ENCODE measurements around the gene MPHOSPH6. TPM values are rescaled to one million over a fixed set of nuclear protein-coding genes. Genes with fewer than 3 reads are reported as not detected.

MPHOSPH6 gene
- total and polyA plus RNA-seq, 2 of the 13 experiments (the other 11 are each of a cell fraction or from before 2014, with no cell fraction given): 28.4 to 76.4 TPM

DNA sequence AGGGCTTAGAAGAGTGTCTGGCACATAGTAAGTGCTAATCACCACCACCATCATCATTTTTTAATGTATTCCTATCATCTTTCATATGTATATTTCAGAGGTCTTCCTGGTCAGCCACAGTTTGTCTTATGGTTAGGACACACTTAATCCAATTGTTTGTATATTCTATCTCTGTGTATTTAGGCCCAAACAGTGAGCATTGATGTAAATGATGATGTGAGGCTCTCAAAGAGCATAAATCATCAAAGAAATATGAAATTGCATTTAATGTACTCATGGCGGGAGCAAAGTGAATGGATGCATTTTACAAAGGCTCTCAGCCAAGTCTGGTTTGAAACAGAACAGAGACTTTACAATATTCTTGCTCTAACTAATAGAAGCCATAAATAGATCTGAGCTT, 24.1 kb upstream of the MPHOSPH6 start (continued):
- TF ChIP-seq, protein P1, sequence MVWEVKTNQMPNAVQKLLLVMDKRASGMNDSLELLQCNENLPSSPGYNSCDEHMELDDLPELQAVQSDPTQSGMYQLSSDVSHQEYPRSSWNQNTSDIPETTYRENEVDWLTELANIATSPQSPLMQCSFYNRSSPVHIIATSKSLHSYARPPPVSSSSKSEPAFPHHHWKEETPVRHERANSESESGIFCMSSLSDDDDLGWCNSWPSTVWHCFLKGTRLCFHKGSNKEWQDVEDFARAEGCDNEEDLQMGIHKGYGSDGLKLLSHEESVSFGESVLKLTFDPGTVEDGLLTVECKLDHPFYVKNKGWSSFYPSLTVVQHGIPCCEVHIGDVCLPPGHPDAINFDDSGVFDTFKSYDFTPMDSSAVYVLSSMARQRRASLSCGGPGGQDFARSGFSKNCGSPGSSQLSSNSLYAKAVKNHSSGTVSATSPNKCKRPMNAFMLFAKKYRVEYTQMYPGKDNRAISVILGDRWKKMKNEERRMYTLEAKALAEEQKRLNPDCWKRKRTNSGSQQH (CRISPR knock-in tag; IDR thresholded peaks at IDR 0.05; ENCODE audit: low read depth): no peak
- TF ChIP-seq, protein P2, sequence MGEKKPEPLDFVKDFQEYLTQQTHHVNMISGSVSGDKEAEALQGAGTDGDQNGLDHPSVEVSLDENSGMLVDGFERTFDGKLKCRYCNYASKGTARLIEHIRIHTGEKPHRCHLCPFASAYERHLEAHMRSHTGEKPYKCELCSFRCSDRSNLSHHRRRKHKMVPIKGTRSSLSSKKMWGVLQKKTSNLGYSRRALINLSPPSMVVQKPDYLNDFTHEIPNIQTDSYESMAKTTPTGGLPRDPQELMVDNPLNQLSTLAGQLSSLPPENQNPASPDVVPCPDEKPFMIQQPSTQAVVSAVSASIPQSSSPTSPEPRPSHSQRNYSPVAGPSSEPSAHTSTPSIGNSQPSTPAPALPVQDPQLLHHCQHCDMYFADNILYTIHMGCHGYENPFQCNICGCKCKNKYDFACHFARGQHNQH (CRISPR knock-in tag; IDR thresholded peaks at IDR 0.05): no peak
- TF ChIP-seq RAD21 (CRISPR knock-in tag; IDR thresholded peaks at IDR 0.05) (no peak), SRF (IDR thresholded peaks at IDR 0.05; ENCODE audit: low read depth, low read length) (no peak), TBX2 (CRISPR knock-in tag; IDR thresholded peaks at IDR 0.05; ENCODE audit: borderline replicate concordance) (no peak), U2AF2 (IDR thresholded peaks at IDR 0.05; ENCODE audit: low read depth, low read length) (no peak), ZNF788 (CRISPR knock-in tag; IDR thresholded peaks at IDR 0.05; ENCODE audit: borderline replicate concordance) (no peak)
- TF ChIP-seq, protein P3, sequence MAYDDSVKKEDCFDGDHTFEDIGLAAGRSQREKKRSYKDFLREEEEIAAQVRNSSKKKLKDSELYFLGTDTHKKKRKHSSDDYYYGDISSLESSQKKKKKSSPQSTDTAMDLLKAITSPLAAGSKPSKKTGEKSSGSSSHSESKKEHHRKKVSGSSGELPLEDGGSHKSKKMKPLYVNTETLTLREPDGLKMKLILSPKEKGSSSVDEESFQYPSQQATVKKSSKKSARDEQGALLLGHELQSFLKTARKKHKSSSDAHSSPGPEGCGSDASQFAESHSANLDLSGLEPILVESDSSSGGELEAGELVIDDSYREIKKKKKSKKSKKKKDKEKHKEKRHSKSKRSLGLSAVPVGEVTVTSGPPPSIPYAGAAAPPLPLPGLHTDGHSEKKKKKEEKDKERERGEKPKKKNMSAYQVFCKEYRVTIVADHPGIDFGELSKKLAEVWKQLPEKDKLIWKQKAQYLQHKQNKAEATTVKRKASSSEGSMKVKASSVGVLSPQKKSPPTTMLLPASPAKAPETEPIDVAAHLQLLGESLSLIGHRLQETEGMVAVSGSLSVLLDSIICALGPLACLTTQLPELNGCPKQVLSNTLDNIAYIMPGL (CRISPR knock-in tag; IDR thresholded peaks at IDR 0.05; ENCODE audit: borderline replicate concordance in 1 of 2, low read depth in 1 of 2): no peak
- TF ChIP-seq, protein P4, sequence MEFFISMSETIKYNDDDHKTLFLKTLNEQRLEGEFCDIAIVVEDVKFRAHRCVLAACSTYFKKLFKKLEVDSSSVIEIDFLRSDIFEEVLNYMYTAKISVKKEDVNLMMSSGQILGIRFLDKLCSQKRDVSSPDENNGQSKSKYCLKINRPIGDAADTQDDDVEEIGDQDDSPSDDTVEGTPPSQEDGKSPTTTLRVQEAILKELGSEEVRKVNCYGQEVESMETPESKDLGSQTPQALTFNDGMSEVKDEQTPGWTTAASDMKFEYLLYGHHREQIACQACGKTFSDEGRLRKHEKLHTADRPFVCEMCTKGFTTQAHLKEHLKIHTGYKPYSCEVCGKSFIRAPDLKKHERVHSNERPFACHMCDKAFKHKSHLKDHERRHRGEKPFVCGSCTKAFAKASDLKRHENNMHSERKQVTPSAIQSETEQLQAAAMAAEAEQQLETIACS (CRISPR knock-in tag; IDR thresholded peaks at IDR 0.05): no peak
- TF ChIP-seq, protein P5, sequence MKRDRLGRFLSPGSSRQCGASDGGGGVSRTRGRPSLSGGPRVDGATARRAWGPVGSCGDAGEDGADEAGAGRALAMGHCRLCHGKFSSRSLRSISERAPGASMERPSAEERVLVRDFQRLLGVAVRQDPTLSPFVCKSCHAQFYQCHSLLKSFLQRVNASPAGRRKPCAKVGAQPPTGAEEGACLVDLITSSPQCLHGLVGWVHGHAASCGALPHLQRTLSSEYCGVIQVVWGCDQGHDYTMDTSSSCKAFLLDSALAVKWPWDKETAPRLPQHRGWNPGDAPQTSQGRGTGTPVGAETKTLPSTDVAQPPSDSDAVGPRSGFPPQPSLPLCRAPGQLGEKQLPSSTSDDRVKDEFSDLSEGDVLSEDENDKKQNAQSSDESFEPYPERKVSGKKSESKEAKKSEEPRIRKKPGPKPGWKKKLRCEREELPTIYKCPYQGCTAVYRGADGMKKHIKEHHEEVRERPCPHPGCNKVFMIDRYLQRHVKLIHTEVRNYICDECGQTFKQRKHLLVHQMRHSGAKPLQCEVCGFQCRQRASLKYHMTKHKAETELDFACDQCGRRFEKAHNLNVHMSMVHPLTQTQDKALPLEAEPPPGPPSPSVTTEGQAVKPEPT (CRISPR knock-in tag; IDR thresholded peaks at IDR 0.05; ENCODE audit: low read depth): no peak

Data from HepG2 (cell line).